Medulla oblongata (tissue), 1 donor: ENCODE data around the gene MAGEB17.
"Not testable (repeated sequence)": the region's sequence is repeated elsewhere in the genome, so short reads cannot be mapped to it uniquely, and the experiment has no call there.

Source experiments
- DNase-seq: peaks from one replicate; pipeline ENCODE4 v3.0.0-alpha.2; 2015; ENCODE audit errors: extremely low spot score

MAGEB17 gene

GRCh38 chrX:16156692-16157331, 10.5 kb upstream of the MAGEB17 start:
- no peak for DNase-seq

- no peak for DNase-seq
Observed at GRCh38 chrX:16160729-16161128, 6.6 kb upstream of the MAGEB17 start.

GRCh38 chrX:16161173-16161572, 6.1 kb upstream of the MAGEB17 start:
- DNase-seq = not testable (repeated sequence)

- no peak for DNase-seq
Observed at GRCh38 chrX:16162391-16162790, 4.9 kb upstream of the MAGEB17 start.

- DNase-seq = no peak
Observed at GRCh38 chrX:16164748-16165147, 2.5 kb upstream of the MAGEB17 start.

- no peak for DNase-seq
Observed at GRCh38 chrX:16171039-16171438, 3.8 kb downstream of the MAGEB17 start.

GRCh38 chrX:16171944-16172343, 4.7 kb downstream of the MAGEB17 start:
- no peak for DNase-seq

GRCh38 chrX:16172391-16172790, 5.1 kb downstream of the MAGEB17 start:
- no peak for DNase-seq

GRCh38 chrX:16175329-16176061, 8.2 kb downstream of the MAGEB17 start:
- DNase-seq = no peak

GRCh38 chrX:16177260-16177659, 10.0 kb downstream of the MAGEB17 start:
- DNase-seq = no peak

GRCh38 chrX:16183843-16184242, 16.6 kb downstream of the MAGEB17 start:
- DNase-seq = not testable (repeated sequence)

- no peak for DNase-seq
Observed at GRCh38 chrX:16185725-16186136, 18.4 kb downstream of the MAGEB17 start.

- no peak for DNase-seq
Observed at GRCh38 chrX:16186380-16187007, 19.2 kb downstream of the MAGEB17 start.

- no peak for DNase-seq
Observed at GRCh38 chrX:16187024-16187760, 19.9 kb downstream of the MAGEB17 start.

- no peak for DNase-seq
Observed at GRCh38 chrX:16188687-16189086, 21.4 kb downstream of the MAGEB17 start.

GRCh38 chrX:16191605-16192004, 24.3 kb downstream of the MAGEB17 start:
- no peak for DNase-seq

- no peak for DNase-seq
Observed at GRCh38 chrX:16196829-16197228, 29.5 kb downstream of the MAGEB17 start.

- DNase-seq = no peak
Observed at GRCh38 chrX:16199343-16199742, 32.1 kb downstream of the MAGEB17 start.

- no peak for DNase-seq
Observed at GRCh38 chrX:16202943-16203342, 35.7 kb downstream of the MAGEB17 start.

GRCh38 chrX:16204538-16204937, 37.3 kb downstream of the MAGEB17 start:
- no peak for DNase-seq

GRCh38 chrX:16205840-16206239, 38.6 kb downstream of the MAGEB17 start:
- no peak for DNase-seq

- DNase-seq = no peak
Observed at GRCh38 chrX:16207634-16208033, 40.4 kb downstream of the MAGEB17 start.
